Measurements from ENCODE around the gene FOSL2.

Gene FOSL2

GRCh38 chr2:28390746-28391563 lies 1.7 kb upstream of the FOSL2 start:
- H3K4me3 ChIP-seq (ENCODE audit: low read depth in 1 of 2, low read length in 2 of 2): peak overlapping the region; percentile 75 to 97
- H3K4me1 ChIP-seq (ENCODE audit: insufficient read depth, low read length): peaks cover 9% of the 10 kb centered on the region
- peak overlapping the region; percentile 99 for H3K9ac ChIP-seq (ENCODE audit: low read length)
- H3K27ac ChIP-seq (ENCODE audit: low read depth, low read length): peak overlapping the region; percentile 100
- no peaks in the 10 kb centered on the region for H3K27me3 ChIP-seq (ENCODE audit: control insufficient read depth in 1 of 2, insufficient read depth in 2 of 2, low read length in 2 of 2)
- H3K9me3 ChIP-seq (ENCODE audit: low read length): no peaks in the 10 kb centered on the region
- H3K36me3 ChIP-seq (ENCODE audit: insufficient read depth, low read length): no peaks in the 10 kb centered on the region

GRCh38 chr2:28391564-28392296 lies 928 bp upstream of the FOSL2 start:
- Histone ChIP-seq H3K9ac (ENCODE audit: low read length) (peak overlapping the region; percentile 99), H3K9me3 (ENCODE audit: low read length) (no peaks in the 10 kb centered on the region), H3K4me3 (ENCODE audit: low read depth in 1 of 2, low read length in 2 of 2) (peak overlapping the region; percentile 89 to 97), H3K36me3 (ENCODE audit: insufficient read depth, low read length) (no peaks in the 10 kb centered on the region), H3K4me1 (ENCODE audit: insufficient read depth, low read length) (peaks cover 9% of the 10 kb centered on the region), H3K27me3 (ENCODE audit: control insufficient read depth in 1 of 2, insufficient read depth in 2 of 2, low read length in 2 of 2) (no peaks in the 10 kb centered on the region), H3K27ac (ENCODE audit: low read depth, low read length) (peak overlapping the region; percentile 100)

GRCh38 chr2:28393114-28393836 lies 617 bp downstream of the FOSL2 start:
- peak overlapping the region; percentile 89 to 96 for H3K4me3 ChIP-seq (ENCODE audit: low read depth in 1 of 2, low read length in 2 of 2)
- H3K27me3 ChIP-seq (ENCODE audit: control insufficient read depth in 1 of 2, insufficient read depth in 2 of 2, low read length in 2 of 2): no peaks in the 10 kb centered on the region
- H3K36me3 ChIP-seq (ENCODE audit: insufficient read depth, low read length): no peaks in the 10 kb centered on the region
- no peaks in the 10 kb centered on the region for H3K9me3 ChIP-seq (ENCODE audit: low read length)
- peak overlapping the region; percentile 89 for H3K9ac ChIP-seq (ENCODE audit: low read length)
- H3K27ac ChIP-seq (ENCODE audit: low read depth, low read length): peak overlapping the region; percentile 99
- peaks cover 21% of the 10 kb centered on the region for H3K4me1 ChIP-seq (ENCODE audit: insufficient read depth, low read length)

- Histone ChIP-seq H3K9ac (ENCODE audit: low read length) (peak overlapping the region; percentile 89), H3K27me3 (ENCODE audit: control insufficient read depth in 1 of 2, insufficient read depth in 2 of 2, low read length in 2 of 2) (no peaks in the 10 kb centered on the region), H3K4me3 (ENCODE audit: low read depth in 1 of 2, low read length in 2 of 2) (peak overlapping the region; percentile 89 to 96), H3K36me3 (ENCODE audit: insufficient read depth, low read length) (no peaks in the 10 kb centered on the region), H3K27ac (ENCODE audit: low read depth, low read length) (peak overlapping the region; percentile 99), H3K9me3 (ENCODE audit: low read length) (no peaks in the 10 kb centered on the region), H3K4me1 (ENCODE audit: insufficient read depth, low read length) (peaks cover 29% of the 10 kb centered on the region)
Observed at GRCh38 chr2:28394331-28394877, 1.7 kb downstream of the FOSL2 start.

GRCh38 chr2:28394997-28395333 lies 2.3 kb downstream of the FOSL2 start:
- H3K9ac ChIP-seq (ENCODE audit: low read length): peak overlapping the region; percentile 89
- H3K4me1 ChIP-seq (ENCODE audit: insufficient read depth, low read length): peaks cover 29% of the 10 kb centered on the region
- peak overlapping the region; percentile 99 for H3K27ac ChIP-seq (ENCODE audit: low read depth, low read length)
- no peaks in the 10 kb centered on the region for H3K9me3 ChIP-seq (ENCODE audit: low read length)
- H3K36me3 ChIP-seq (ENCODE audit: insufficient read depth, low read length): no peaks in the 10 kb centered on the region
- H3K4me3 ChIP-seq (ENCODE audit: low read depth in 1 of 2, low read length in 2 of 2): peak overlapping the region; percentile 89 to 96
- H3K27me3 ChIP-seq (ENCODE audit: control insufficient read depth in 1 of 2, insufficient read depth in 2 of 2, low read length in 2 of 2): no peaks in the 10 kb centered on the region

- peak overlapping the region; percentile 99 for H3K27ac ChIP-seq (ENCODE audit: low read depth, low read length)
- peak overlapping the region; percentile 89 for H3K9ac ChIP-seq (ENCODE audit: low read length)
- H3K27me3 ChIP-seq (ENCODE audit: control insufficient read depth in 1 of 2, insufficient read depth in 2 of 2, low read length in 2 of 2): no peaks in the 10 kb centered on the region
- no peaks in the 10 kb centered on the region for H3K9me3 ChIP-seq (ENCODE audit: low read length)
- peaks cover 34% of the 10 kb centered on the region for H3K4me1 ChIP-seq (ENCODE audit: insufficient read depth, low read length)
- H3K36me3 ChIP-seq (ENCODE audit: insufficient read depth, low read length): no peaks in the 10 kb centered on the region
- peak overlapping the region; percentile 89 to 96 for H3K4me3 ChIP-seq (ENCODE audit: low read depth in 1 of 2, low read length in 2 of 2)
Observed at GRCh38 chr2:28395334-28396061, 2.8 kb downstream of the FOSL2 start.

- Histone ChIP-seq H3K9ac (ENCODE audit: low read length) (peak overlapping the region; percentile 89), H3K4me3 (ENCODE audit: low read depth in 1 of 2, low read length in 2 of 2) (peak overlapping the region; percentile 23 to 96), H3K4me1 (ENCODE audit: insufficient read depth, low read length) (peaks cover 48% of the 10 kb centered on the region)
Observed at GRCh38 chr2:28397043-28397381, 4.4 kb downstream of the FOSL2 start.

GRCh38 chr2:28398101-28398834 lies 5.6 kb downstream of the FOSL2 start:
- peaks cover 9% of the 10 kb centered on the region for H3K36me3 ChIP-seq (ENCODE audit: insufficient read depth, low read length)
- peaks cover 60% of the 10 kb centered on the region for H3K4me1 ChIP-seq (ENCODE audit: insufficient read depth, low read length)
- peak overlapping the region in 1 of 2 donors; percentile 18 for H3K4me3 ChIP-seq (ENCODE audit: low read depth in 1 of 2, low read length in 2 of 2)
- H3K27ac ChIP-seq (ENCODE audit: low read depth, low read length): peak overlapping the region; percentile 99
- peak overlapping the region; percentile 30 for H3K9ac ChIP-seq (ENCODE audit: low read length)
- no peaks in the 10 kb centered on the region for H3K27me3 ChIP-seq (ENCODE audit: control insufficient read depth in 1 of 2, insufficient read depth in 2 of 2, low read length in 2 of 2)
- no peaks in the 10 kb centered on the region for H3K9me3 ChIP-seq (ENCODE audit: low read length)

More at GRCh38 chr2:28397043-28397381, 4.4 kb downstream of the FOSL2 start:
- Histone ChIP-seq H3K27me3 (ENCODE audit: control insufficient read depth in 1 of 2, insufficient read depth in 2 of 2, low read length in 2 of 2) (no peaks in the 10 kb centered on the region), H3K27ac (ENCODE audit: low read depth, low read length) (peak overlapping the region; percentile 99), H3K9me3 (ENCODE audit: low read length) (no peaks in the 10 kb centered on the region), H3K36me3 (ENCODE audit: insufficient read depth, low read length) (peaks cover 5% of the 10 kb centered on the region)

GRCh38 chr2:28399289-28399688 lies 6.6 kb downstream of the FOSL2 start:
- Histone ChIP-seq H3K27ac (ENCODE audit: low read depth, low read length) (peak overlapping the region; percentile 99), H3K36me3 (ENCODE audit: insufficient read depth, low read length) (peaks cover 19% of the 10 kb centered on the region), H3K27me3 (ENCODE audit: control insufficient read depth in 1 of 2, insufficient read depth in 2 of 2, low read length in 2 of 2) (no peaks in the 10 kb centered on the region), H3K9me3 (ENCODE audit: low read length) (no peaks in the 10 kb centered on the region), H3K9ac (ENCODE audit: low read length) (no peak overlapping the region), H3K4me3 (ENCODE audit: low read depth in 1 of 2, low read length in 2 of 2) (peak overlapping the region in 1 of 2 donors; percentile 30), H3K4me1 (ENCODE audit: insufficient read depth, low read length) (peaks cover 64% of the 10 kb centered on the region)

GRCh38 chr2:28399956-28400355 lies 7.3 kb downstream of the FOSL2 start:
- peak overlapping the region; percentile 99 for H3K27ac ChIP-seq (ENCODE audit: low read depth, low read length)
- no peak overlapping the region for H3K9ac ChIP-seq (ENCODE audit: low read length)
- peaks cover 26% of the 10 kb centered on the region for H3K36me3 ChIP-seq (ENCODE audit: insufficient read depth, low read length)
- H3K4me3 ChIP-seq (ENCODE audit: low read depth in 1 of 2, low read length in 2 of 2): peak overlapping the region in 1 of 2 donors; percentile 30
- peaks cover 64% of the 10 kb centered on the region for H3K4me1 ChIP-seq (ENCODE audit: insufficient read depth, low read length)
- no peaks in the 10 kb centered on the region for H3K27me3 ChIP-seq (ENCODE audit: control insufficient read depth in 1 of 2, insufficient read depth in 2 of 2, low read length in 2 of 2)
- no peaks in the 10 kb centered on the region for H3K9me3 ChIP-seq (ENCODE audit: low read length)
